ENCODE data around the gene IGF2BP3. TPM values are rescaled to one million over a fixed set of nuclear protein-coding genes. Genes with fewer than 3 reads are reported as not detected.

IGF2BP3 gene
- total RNA-seq, 1 donor from 2014 or later: 47.0 TPM

GRCh38 chr7:23373151-23374004 lies 96.9 kb downstream of the IGF2BP3 start:
- no peak for TF ChIP-seq CTCF (IDR thresholded peaks at IDR 0.05; ENCODE audit: partially characterized antibody, unreplicated experiment)
- H3K4me1 Mint-ChIP-seq (ENCODE audit: low read depth, unreplicated experiment): no peaks in the 10 kb centered on the region
- H3K4me3 Mint-ChIP-seq (ENCODE audit: unreplicated experiment): no peak overlapping the region
- no peaks in the 10 kb centered on the region for H3K27me3 Mint-ChIP-seq (ENCODE audit: unreplicated experiment)
- H3K27ac Mint-ChIP-seq (ENCODE audit: unreplicated experiment): no peak overlapping the region
- no peaks in the 10 kb centered on the region for H3K9me3 Mint-ChIP-seq (ENCODE audit: unreplicated experiment)
- no peaks in the 10 kb centered on the region for H3K36me3 Mint-ChIP-seq (ENCODE audit: unreplicated experiment)
- no peak for DNase-seq

GRCh38 chr7:23372611-23373010 lies 97.7 kb downstream of the IGF2BP3 start:
- H3K9me3 Mint-ChIP-seq (ENCODE audit: unreplicated experiment): no peaks in the 10 kb centered on the region
- H3K4me3 Mint-ChIP-seq (ENCODE audit: unreplicated experiment): no peak overlapping the region
- no peaks in the 10 kb centered on the region for H3K36me3 Mint-ChIP-seq (ENCODE audit: unreplicated experiment)
- no peak overlapping the region for H3K27ac Mint-ChIP-seq (ENCODE audit: unreplicated experiment)
- no peak for TF ChIP-seq CTCF (IDR thresholded peaks at IDR 0.05; ENCODE audit: partially characterized antibody, unreplicated experiment)
- DNase-seq: no peak
- no peaks in the 10 kb centered on the region for H3K4me1 Mint-ChIP-seq (ENCODE audit: low read depth, unreplicated experiment)
- no peaks in the 10 kb centered on the region for H3K27me3 Mint-ChIP-seq (ENCODE audit: unreplicated experiment)

GRCh38 chr7:23371654-23372053 lies 98.6 kb downstream of the IGF2BP3 start:
- no peaks in the 10 kb centered on the region for H3K9me3 Mint-ChIP-seq (ENCODE audit: unreplicated experiment)
- H3K27ac Mint-ChIP-seq (ENCODE audit: unreplicated experiment): no peak overlapping the region
- H3K4me3 Mint-ChIP-seq (ENCODE audit: unreplicated experiment): no peak overlapping the region
- no peak for DNase-seq
- no peak for TF ChIP-seq CTCF (IDR thresholded peaks at IDR 0.05; ENCODE audit: partially characterized antibody, unreplicated experiment)
- no peaks in the 10 kb centered on the region for H3K27me3 Mint-ChIP-seq (ENCODE audit: unreplicated experiment)
- H3K36me3 Mint-ChIP-seq (ENCODE audit: unreplicated experiment): no peaks in the 10 kb centered on the region
- H3K4me1 Mint-ChIP-seq (ENCODE audit: low read depth, unreplicated experiment): peaks cover 1% of the 10 kb centered on the region

GRCh38 chr7:23369695-23370404 lies 100.4 kb downstream of the IGF2BP3 start:
- no peak overlapping the region for H3K4me3 Mint-ChIP-seq (ENCODE audit: unreplicated experiment)
- peaks cover 1% of the 10 kb centered on the region for H3K4me1 Mint-ChIP-seq (ENCODE audit: low read depth, unreplicated experiment)
- DNase-seq: no peak
- H3K27ac Mint-ChIP-seq (ENCODE audit: unreplicated experiment): no peak overlapping the region
- H3K36me3 Mint-ChIP-seq (ENCODE audit: unreplicated experiment): no peaks in the 10 kb centered on the region
- no peak for TF ChIP-seq CTCF (IDR thresholded peaks at IDR 0.05; ENCODE audit: partially characterized antibody, unreplicated experiment)
- no peaks in the 10 kb centered on the region for H3K9me3 Mint-ChIP-seq (ENCODE audit: unreplicated experiment)
- peaks cover 3% of the 10 kb centered on the region for H3K27me3 Mint-ChIP-seq (ENCODE audit: unreplicated experiment)

- no peak for DNase-seq
- no peak overlapping the region for H3K4me3 Mint-ChIP-seq (ENCODE audit: unreplicated experiment)
- TF ChIP-seq CTCF (IDR thresholded peaks at IDR 0.05; ENCODE audit: partially characterized antibody, unreplicated experiment): no peak
- peaks cover 1% of the 10 kb centered on the region for H3K4me1 Mint-ChIP-seq (ENCODE audit: low read depth, unreplicated experiment)
- H3K27me3 Mint-ChIP-seq (ENCODE audit: unreplicated experiment): peaks cover 3% of the 10 kb centered on the region
- H3K9me3 Mint-ChIP-seq (ENCODE audit: unreplicated experiment): no peaks in the 10 kb centered on the region
- no peaks in the 10 kb centered on the region for H3K36me3 Mint-ChIP-seq (ENCODE audit: unreplicated experiment)
- no peak overlapping the region for H3K27ac Mint-ChIP-seq (ENCODE audit: unreplicated experiment)
Measured at GRCh38 chr7:23369100-23369499, 101.2 kb downstream of the IGF2BP3 start.

Measured in glutamatergic neuron (in vitro differentiated cells).